ENCODE measurements around the gene SLC6A1. TPM values are rescaled to one million over a fixed set of nuclear protein-coding genes. Genes with fewer than 3 reads are reported as not detected.

SLC6A1 gene
- total RNA-seq, result under 0.01 TPM in 1 of 2 replicates, not detected in the other

DNA sequence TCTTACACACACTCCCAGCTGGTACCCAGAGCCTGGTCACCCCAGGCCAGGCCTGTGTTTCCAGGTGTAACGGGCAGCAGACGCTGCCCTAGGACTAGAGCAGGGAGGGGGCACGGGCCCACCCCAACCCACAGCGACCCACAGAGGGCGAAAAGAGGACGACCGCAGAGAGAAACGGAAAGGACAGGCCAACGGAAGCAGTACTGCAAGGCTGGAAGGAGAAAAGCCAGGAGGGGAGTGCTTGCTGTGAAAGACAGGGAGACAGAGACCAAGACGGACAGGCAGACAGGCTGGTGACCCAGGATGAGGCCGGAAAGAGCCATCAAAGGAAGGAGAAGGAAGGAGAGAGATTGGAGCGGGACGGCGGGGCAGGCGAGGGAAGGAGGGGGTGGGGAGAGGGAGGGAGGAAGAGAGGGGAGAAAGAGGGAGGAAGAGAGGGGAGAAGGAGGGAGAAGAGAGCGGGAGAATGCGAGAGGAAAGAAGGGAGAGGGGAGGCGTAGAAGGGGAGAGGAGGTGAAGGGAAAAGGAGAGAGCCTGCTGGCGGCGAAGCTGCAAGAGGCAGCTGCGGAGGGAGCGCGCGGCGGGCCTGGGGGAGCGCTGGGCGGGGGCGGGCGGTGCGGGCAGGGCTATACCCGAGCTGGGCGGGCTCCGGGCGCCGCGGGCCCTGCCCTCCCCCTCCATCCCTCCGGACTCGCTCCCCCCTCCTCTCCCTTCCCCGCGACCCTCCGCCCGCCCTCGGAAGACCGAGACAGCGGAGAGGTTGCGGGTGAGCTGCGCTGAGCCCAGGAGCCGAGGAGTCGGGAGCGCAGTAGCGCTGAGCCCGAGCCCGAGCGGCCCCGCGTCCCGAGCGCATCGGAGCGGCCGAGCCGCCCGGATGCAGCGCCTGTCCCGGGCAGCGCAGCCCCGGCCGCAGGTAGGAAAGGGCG, at the start of gene SLC6A1:
TSS of gene SLC6A1 (plus strand) at position 732 of the 926 bp plus-strand sequence. CDS start 24,464 bp downstream, outside the sequence.

Other genes starting within 250 kb of the SLC6A1 start
- gene SLC6A11, start 176.5 kb upstream of the SLC6A1 start, total RNA-seq, result not detected in 2 replicates
- gene HRH1, start 161.7 kb downstream of the SLC6A1 start, total RNA-seq, result 13.9 and 15.3 TPM in 2 replicates

All from aortic smooth muscle cell (primary cell).